GM19351 (cell line): ENCODE results near the gene NPTXR.
"Not testable (repeated sequence)": the region's sequence is repeated elsewhere in the genome, so short reads cannot be mapped to it uniquely, and the experiment has no call there.

ENCODE experiments used
- ATAC-seq: cut with Tn5 transposase; IDR thresholded peaks from one replicate; pipeline ENCODE4 v1.9.1; 2021; ENCODE audit warnings: mild to moderate bottlenecking, moderate library complexity; ENCODE audit not compliant: unreplicated experiment

Gene NPTXR

DNA sequence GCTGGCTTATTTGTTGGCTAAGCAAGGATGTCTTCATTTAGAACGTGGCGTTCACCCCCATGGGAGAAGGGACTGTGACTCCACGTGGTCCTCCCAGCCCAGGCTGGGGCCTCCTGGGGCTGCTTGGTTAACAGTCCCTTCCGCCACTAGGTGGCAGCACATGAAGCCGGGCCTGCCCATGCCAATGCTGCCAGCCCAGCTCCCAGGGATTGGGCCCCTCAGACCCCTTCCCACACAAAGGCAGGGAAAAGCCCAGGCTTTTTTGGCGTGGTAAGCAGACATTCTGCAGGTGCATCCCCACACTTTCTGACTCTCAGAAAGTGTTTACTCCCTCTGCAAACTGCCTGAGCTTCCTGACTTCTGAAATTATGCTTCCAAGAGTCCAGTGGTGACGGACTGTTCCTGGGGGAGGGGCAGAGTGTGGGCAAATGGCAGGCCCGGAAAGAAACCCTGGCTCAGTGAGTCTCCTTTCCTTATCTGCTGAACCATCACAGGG lies 25.1 kb upstream of the NPTXR start:
- ATAC-seq, result no peak

DNA sequence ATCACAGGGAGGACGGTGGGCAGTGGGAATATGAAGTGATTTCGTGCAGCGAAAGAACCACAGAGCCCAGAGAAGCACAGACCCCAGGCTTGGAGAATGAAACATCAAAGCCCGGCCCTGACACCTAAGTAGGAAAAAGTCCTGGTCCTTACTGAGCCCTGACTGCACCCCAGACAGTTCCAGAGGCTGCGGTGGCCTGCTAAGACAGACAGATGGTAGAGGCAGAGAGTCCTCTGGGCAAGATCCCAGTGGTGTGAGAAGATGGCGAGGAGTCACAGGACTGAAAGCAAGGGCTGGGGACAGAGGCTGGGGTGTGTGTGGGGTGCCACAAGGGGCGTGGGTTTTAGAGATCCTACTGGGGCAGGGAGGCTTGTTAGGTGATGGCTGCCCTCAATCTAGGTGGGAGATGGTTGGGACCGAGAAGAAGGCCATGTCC lies 24.5 kb upstream of the NPTXR start:
- ATAC-seq, result no peak

DNA sequence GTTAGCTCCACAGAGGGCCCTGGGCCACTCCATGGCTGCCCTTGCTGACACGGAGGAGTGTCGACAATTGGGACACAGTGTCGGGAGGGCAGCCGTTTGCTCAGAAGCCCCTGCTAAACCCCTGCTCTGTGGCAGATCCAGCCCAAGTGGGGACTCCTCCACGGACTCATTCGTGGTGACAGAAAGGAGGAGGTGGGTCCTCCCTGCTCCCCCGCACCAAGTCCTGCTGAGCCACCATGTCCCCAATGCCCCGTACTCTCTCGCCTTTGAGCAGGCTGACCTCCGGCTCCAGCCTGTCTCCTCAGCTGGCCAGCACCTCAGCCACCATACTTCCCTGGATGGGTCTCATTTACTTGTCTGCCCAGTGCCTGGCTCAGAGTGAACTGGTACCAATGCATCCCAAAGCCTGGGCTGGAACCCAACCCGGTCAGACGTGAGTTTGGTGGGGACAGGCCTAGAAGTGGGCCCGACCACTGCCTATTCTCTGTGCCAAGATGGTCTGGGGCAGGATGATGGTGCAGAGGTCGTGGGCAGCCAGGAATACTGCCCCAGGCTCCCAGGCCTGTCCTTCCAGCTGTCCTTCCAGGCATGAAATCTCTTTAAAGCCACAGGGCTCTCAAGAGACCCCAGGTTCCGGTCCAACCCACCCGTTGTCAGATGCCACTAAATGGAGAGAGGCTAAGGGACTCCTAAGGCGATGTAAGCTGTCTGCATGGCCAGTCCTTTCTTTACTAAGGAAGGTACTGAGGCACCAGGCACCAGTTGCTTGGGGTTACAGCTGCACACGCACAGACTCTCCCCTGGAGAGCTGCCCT lies 23.9 kb upstream of the NPTXR start:
- ATAC-seq, result no peak

DNA sequence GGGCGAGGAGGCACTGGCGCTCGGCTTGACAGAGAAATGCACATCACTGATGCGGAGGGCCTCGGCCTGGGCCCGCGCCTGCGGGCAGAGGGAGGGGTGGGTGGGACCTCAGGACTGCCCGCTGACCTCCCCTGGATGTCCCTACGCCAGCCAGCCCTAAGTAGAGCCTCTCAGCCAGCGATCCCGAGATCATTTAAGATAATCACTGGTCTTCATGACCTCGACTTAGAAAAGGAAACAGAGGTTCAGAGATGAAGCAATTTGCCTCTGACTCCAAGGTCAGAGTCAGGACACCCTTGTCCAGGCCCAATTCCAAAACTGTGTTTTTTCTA lies 23.3 kb upstream of the NPTXR start:
- ATAC-seq, result no peak

DNA sequence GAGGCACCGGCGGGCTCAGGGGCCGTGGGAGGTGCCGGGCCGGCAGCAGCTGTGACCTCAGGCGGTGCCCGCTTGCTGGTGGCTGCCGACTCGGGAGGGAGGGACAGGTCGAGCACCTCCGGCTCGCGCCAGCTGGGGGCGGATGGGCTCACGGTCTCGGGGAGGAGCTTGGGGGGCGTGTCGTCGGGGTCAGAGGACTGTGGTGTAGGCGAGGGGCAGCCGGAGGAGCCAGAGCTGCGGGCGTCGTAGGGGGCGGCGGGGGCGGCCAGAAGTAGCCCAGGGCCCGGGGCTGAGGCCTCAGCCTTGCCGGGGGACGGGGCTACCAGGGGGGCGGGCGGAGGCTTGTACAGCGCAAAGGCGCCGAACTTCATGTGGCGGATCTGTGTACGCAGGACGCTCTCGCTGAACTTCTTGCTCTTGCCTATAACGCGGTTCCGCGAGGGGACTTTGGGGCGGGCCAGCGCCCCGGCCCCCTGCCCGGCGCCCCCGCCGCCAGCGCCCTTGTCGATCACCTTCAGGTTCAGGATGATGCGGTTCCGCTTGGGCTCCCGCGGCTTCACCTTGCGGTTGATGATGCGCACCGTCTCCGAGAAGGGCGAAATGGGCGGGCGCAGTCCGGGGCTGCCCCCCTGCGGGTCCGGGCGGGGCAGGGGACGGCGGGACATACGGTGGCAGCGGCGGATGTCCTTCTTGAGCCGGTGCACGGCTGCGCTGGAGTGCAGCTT lies 22.7 kb upstream of the NPTXR start:
- ATAC-seq, result no peak

DNA sequence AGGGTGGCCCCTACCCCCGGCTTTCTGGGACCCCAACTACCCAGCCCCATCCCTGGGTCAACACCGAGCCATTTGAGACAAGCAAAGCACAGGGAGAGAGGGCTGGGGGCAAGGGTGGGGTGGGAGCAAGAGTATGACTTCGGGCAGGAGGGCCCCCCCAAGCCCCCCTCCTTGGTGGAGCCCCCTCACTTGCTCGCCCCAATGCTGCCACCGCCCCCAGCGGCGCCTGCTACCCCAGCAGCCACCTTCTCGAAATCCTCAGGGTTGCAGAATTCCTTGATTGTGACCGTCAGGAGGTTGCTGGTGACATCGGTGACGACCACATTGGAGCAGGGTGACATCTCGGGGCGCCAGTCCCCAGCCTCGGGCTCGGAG lies 22.2 kb upstream of the NPTXR start:
- ATAC-seq, result no peak

DNA sequence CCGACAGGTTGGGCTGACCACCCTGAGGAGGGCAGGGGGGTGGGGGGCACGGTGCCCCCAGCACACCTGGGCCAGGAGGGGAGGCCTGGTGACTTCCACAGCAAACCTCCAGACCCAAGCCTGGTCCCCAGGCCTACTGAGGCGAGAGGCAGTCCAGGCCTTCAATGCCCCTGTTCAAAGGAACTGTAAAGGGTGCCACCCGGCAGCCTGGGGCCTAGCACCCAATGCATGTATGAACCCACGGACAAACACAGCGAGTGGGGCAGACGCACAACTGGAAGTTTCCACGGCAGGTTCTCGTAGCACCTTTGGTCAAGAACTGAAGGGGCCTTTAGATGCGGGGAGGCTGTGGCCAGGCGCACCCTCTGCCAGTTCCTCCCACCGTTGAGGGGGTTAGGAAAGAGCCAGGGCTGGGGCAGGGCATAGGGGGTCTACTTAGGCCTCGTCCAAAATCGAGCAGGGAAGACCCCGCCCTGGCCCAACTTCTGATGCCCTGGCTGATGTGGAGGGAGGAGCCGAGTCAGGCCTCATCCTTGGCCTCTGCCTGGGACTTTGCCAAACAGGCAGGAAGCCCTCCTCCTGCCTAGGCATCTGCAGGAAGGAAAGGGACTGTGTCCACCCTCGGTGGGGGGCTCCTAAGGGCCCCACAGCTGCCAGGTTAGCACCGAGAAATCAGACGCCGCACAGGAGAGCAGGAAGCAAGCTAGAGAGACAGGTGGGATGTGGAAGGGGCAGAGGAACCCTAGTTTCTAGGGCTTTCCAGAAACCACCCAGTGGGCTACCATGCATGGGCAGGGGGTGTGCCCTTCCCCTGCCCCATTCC lies 21.6 kb upstream of the NPTXR start:
- ATAC-seq, result no peak

DNA sequence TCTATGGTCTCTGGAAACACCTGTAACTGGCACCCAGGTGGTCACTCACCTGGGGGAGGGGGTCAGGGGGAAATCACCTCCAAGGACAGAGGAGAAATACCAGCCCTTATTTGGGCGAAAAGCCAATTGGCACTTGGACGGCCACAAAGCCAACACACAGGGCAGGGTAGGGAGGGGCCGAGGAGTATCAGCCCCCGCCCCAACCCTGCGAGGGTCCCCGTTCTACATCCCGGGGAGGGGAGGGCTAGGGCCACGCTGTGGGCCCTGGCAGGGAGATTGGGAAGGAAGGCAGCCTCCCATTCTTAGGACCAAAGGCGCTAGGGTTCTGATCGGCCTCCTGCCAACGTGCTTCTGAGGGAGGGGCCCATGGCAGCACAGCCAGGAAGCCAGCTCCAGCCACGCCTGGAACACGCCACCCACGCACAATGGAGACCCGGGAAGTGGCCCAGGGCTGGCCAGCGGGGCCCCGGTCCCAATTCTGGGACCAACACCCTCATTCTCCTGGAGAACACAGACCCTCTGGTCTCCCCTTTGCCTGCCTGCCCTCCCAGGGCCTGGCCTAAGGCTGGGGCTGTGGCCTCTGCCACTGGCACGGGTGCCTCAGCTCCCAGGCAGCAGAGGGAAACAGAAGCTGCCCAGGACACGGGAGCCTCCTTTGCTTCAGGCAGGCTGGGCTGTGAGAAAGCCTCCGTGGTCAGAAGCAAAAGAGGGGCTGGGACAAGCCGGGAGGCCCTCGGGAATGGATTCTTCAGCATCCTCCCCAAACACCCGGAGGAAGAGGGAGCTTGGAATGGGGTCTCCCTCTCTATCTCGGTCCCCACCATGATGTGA lies 20.7 kb upstream of the NPTXR start:
- no peak for ATAC-seq

DNA sequence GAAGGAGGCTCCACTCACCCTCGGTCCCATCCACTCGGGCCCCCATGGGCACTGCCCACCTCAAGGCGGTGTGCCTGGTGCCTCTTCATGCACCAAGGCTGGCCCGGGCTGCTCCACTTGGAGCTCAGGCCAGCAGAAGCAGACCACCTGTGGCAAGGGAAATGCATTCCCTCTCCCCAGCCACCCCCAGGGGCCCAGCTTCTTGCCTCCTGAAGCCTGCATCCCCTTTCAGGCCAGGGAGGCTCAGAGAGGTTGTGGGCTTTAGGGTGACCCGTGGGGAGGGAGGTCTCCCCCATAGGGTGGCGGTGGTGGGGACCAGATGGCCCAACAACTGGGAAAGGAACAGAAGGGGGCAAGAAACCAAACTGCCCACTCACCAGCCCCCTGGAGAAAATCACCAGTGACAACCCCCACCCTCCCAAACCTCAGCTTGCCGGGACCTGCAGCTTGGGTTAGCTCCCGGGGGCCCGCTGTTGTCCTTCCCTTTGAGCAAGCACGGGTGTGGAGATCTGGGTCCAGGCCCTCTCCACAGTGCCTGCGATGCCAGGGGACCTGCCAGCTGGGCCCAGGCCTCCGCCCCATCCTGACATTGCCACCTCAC lies 19.8 kb upstream of the NPTXR start:
- no peak for ATAC-seq

DNA sequence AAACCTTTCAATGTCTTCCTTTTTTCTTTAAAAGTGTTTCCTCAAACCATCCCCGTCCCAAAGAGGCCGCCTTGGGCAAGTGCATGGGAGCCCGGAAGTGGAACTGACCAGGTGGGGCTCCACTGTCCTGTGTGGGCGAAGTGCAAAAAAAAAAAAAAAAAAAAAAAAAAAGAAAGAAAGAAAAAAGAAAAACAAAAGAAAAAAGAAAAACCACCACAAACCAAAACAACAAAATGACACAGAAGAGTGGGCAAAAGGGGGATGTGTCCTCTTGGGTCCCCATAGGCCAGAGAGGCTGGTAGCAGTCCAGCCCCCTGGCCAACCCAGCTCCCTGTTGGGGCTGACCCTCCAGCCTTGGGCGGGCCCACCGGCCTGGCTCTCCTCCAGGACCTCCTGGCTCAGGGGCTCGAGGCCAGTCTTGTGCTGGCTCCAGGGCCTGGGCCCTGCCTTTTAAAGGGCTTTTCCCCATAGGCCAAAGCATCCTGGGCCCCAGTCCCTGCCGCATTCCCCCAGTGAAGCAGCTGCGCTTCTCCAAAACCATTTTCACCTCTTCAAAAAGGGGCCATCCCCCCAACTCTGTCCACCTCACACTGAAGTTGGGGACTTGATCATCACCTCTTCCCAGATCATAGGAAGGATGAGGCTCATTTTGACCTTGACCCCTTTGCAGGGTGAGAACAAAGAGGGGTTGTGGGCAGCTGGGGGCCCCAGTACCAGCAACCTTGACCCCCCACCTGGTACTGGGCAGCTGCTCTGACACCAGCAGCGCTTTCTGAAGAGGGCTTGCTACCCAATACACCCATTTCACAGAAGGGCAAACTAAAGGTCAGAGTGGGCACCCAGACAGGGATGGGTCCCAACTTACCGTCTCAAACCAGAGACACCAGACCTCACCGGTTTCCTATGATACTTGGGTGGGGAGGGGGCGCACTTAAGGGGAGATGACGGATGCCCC lies 18.8 kb upstream of the NPTXR start:
- no peak for ATAC-seq

DNA sequence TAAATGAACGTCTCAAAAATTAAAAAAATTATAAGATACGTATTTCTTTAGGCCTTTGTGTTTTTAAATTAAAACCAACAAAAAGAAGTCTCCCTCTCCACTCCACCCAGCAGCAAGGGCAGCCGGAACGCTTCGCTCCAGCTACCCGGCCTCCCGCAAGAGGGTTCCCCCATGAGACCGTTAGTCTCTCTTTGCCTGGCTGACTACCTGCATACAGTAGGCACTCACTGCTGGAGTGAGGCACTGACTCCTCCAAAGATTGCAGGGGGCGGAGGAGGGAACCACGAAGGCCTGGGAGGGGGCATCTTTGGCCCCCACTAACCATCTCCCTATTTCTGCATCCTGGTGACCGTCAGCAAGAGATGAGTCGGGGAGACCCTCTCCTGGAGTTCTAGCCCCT lies 18.1 kb upstream of the NPTXR start:
- ATAC-seq, result no peak

DNA sequence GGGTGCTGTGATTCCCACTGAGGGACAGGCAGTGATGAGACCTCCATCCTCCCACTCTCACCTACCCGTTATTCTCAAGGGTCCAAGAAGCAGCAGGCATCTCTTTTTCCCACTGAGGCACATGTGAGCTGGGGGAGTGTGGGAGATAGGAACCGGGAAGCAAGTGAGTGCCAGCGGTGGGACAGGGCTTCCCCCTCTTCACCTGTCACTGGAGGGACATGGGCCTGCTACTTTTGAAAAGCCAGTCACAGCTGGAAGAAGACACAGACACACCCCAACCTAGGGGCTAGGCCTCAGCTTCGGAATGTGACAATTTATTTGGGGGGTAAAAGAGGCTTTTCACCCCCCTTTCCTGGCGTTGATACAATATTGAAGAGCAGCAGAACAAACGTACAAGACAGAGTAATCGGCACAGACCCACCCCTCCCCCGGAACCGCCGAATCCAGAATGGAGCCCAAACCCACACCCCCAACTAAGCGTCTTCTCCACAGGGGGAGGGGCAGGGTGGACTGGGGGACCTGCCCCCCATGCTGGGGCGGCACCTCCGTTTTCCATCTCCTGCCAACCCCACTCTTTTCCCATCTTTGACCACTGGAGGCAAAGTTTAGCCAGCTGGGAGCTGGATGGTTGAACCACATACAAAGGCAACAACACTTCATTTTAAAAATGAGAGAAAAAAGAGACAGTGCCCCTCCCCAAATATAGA lies 17.5 kb upstream of the NPTXR start:
- no peak for ATAC-seq

DNA sequence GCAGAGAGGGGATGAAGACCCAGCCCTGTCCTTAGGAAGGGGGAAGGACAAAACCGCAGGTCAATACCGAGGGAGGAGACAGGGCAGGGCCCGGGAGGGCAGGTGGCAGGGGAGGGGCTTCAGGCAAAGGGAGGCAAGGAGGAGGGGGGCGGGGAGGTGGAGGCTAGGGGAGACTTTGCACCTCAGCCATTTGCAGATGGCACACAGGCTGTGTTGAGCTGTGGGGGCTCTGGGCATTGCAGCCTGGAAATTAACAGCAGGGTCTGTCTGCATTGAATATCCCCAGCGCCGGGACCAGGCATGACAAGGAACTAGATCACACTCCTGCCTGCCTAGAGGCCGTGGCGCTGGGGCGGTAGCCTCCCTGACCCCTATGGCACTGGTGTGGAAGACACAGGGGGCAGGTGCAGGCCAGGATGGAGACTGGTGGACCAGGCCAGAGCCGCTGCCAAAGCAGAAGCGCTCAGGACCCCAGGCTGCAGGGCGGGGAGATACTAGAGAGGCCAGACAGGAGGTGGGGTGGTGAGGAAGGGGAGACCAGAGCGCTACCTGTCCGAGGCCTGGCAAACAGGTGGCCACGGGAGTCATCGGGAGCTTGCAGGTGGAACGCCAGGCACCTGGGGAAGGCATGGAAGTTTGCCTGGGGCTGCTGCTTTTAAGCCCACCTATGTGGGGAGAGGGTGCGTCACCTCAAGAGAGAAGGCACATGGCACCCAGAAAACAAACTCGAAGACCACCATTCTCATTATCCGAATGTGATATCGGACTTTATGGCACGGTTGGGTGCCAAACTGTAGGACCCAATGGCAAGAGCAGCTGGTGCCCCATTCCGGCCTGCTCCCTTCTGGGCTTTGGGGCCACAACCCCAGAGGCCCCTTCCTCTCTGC lies 16.7 kb upstream of the NPTXR start:
- no peak for ATAC-seq

DNA sequence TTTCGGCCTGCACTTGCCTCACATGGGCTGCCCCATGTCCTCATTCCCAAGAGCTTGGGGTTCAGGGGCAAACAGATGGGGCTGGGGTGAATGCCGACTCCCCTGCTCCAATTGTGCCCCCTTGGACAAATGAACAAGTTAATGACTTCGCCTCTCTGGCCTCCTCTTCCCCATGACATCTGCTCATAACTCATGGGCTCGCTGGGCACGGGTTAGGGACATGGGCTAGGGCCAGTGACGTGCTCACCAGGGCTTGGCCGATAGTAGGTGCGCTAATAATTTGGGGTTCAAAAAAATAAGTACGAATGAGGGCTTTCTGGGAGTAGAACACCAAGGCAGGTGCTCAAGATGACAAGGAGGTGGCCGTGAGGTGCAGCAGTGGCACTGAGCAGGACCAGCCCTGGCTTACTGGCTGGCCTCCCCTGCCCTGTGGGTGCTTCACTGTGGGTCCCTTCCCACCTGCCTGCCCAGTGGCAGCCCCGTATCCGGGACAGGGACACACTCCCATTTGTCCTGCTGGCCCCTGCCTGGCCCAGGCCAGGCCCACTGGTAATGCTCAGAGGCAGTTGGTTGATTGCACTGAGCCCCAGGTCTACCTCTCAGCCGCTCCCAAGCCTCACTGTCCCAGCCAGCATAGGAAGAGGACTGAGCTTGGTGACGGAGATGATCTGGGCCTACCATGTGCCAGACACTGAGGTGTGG lies 15.9 kb upstream of the NPTXR start:
- ATAC-seq, result no peak

DNA sequence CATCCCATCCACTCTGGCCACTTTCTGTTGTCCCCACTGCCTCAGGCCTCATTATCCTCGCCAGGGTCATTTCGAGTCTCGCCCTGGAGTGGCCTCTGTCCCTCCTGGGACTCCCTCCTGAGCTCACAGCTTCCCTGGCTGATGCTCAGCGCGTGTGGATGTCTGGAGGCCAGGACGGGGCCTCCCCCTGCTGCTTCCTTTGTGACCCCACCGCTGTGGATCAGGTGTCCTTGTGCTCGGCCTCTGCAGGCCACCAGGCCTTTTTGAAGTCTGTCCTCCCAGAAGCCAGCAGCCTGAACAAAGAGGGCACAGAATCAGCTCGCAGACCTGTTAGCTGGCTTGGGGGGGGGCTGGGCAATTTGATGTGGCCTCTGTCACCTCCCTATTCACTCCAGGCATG lies 14.7 kb upstream of the NPTXR start:
- ATAC-seq, result no peak

DNA sequence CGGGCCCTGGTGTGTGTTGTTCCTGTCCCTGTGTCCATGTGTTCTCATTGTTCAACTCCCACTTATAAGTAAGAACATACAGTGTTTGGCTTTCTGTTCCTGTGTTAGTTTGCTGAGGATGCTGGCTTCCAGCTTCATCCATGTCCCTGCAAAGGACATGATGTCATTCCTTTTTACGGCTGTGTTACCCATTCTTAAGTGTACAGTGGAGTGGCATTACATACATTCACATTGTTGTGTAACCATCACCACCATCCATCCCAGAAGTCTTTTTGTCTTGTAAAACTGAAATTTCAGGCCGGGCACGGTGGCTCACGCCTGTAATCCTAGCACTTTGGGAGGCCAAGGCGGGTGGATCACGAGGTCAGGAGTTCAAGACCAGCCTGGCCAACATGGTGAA lies 10.6 kb upstream of the NPTXR start:
- not testable (repeated sequence) for ATAC-seq

DNA sequence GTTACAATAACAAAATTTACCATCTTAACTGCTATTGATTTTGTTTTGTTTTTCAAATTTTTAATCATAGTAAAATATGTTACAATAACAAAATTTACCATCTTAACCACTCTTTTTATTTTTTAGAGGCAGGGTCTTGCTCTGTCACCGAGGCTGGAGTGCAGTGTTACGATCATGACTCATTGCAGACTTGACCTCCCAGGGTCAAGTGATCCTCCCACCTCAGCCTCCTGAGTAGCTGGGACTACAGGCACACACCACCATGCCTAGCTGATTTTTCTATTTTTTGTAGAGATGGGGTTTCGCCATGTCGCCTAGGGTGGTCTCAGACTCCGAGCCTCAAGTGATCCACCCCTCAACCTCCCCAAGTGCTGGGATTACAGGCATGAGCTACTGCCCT lies 10.1 kb upstream of the NPTXR start:
- ATAC-seq, result not testable (repeated sequence)
